Esophagus muscularis mucosa (tissue), 3 donors: Measurements from ENCODE around the gene RBM25.

ENCODE experiments used
- POLR2A ChIP-seq: fragments of 450-650 bp; IDR thresholded peaks from one replicate; pipeline ENCODE4 v1.6.1; 2017; ENCODE audit warnings: antibody characterized with exemption, moderate library complexity, mild to moderate bottlenecking, low read depth
- TF ChIP-seq, protein P1 (sequence below), 3 experiments: fragments of 200-600 bp in 2 of 3; fragments of 450-650 bp in 1 of 3; sonication (generic) in 2 of 3; IDR thresholded peaks; one replicate each; pipeline ENCODE4 v1.5.1; 2017 to 2019; ENCODE audit warnings: antibody characterized with exemption in 3 of 3, mild to moderate bottlenecking in 2 of 3, moderate library complexity in 1 of 3

DNA sequence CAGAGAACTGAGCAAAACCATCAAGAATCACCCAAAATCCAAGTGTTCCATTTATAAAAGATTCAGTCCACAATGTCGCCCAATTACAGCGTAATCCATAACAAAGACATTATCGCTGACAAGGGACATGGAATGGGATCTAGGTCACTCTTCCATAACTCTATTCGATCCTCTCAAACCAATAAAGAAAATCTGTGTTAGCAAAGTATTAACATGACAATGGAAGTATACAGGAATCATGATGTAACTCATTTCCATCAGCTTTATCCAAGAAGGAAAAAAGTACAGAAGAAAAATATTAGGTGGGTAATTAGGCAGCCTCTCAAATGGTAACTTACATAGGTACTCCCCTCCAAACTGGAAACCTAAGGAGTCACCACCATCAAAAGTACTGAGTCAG is 36.3 kb upstream of the RBM25 start:
- TF ChIP-seq, protein P1, sequence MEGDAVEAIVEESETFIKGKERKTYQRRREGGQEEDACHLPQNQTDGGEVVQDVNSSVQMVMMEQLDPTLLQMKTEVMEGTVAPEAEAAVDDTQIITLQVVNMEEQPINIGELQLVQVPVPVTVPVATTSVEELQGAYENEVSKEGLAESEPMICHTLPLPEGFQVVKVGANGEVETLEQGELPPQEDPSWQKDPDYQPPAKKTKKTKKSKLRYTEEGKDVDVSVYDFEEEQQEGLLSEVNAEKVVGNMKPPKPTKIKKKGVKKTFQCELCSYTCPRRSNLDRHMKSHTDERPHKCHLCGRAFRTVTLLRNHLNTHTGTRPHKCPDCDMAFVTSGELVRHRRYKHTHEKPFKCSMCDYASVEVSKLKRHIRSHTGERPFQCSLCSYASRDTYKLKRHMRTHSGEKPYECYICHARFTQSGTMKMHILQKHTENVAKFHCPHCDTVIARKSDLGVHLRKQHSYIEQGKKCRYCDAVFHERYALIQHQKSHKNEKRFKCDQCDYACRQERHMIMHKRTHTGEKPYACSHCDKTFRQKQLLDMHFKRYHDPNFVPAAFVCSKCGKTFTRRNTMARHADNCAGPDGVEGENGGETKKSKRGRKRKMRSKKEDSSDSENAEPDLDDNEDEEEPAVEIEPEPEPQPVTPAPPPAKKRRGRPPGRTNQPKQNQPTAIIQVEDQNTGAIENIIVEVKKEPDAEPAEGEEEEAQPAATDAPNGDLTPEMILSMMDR (IDR thresholded peaks at IDR 0.05) = no peak
- TF ChIP-seq POLR2A = no peak
